H9 (cell line): ENCODE data around the gene CTSL. TPM values are rescaled to one million over a fixed set of nuclear protein-coding genes. Genes with fewer than 3 reads are reported as not detected.
A peak's percentile ranks its signal among the peaks of the same experiment; 100 is the strongest.

ENCODE experiments used
- DNase-seq: peaks from one replicate; pipeline ENCODE4 v3.0.0-alpha.2; 2017
- H2AFZ ChIP-seq: one replicate; pipeline ENCODE4 v1.6.1; 2013; ENCODE audit warnings: mild to moderate bottlenecking, low read length, control low read depth, moderate library complexity
- H2AK5ac ChIP-seq: 2 replicates; pipeline ENCODE4 v1.6.1; 2013; ENCODE audit warnings: low read length, control low read depth, mixed read lengths; ENCODE audit not compliant: insufficient read length
- H2BK120ac ChIP-seq: one replicate; pipeline ENCODE4 v1.6.1; 2013; ENCODE audit warnings: low read depth, mild to moderate bottlenecking, low read length, control low read depth, inconsistent platforms; ENCODE audit not compliant: poor library complexity, severe bottlenecking
- H2BK12ac ChIP-seq: 2 replicates; pipeline ENCODE4 v1.6.1; 2013; ENCODE audit warnings: low read length, control low read depth, mixed read lengths, low read depth; ENCODE audit not compliant: insufficient read length
- H2BK15ac ChIP-seq: 2 replicates; pipeline ENCODE4 v1.6.1; 2013; ENCODE audit warnings: low read depth, low read length, control low read depth
- H2BK20ac ChIP-seq: one replicate; pipeline ENCODE4 v1.6.1; 2013; ENCODE audit warnings: low read depth, mild to moderate bottlenecking, low read length, control low read depth, inconsistent platforms; ENCODE audit not compliant: poor library complexity, severe bottlenecking
- H2BK5ac ChIP-seq: 2 replicates; pipeline ENCODE4 v1.6.1; 2013; ENCODE audit warnings: low read length, control low read depth, mixed read lengths; ENCODE audit not compliant: insufficient read length
- H3K14ac ChIP-seq: 2 replicates; pipeline ENCODE4 v1.6.1; 2013; ENCODE audit warnings: low read length, control low read depth; ENCODE audit not compliant: insufficient read depth
- H3K18ac ChIP-seq: 2 replicates; pipeline ENCODE4 v1.6.1; 2013; ENCODE audit warnings: low read depth, mild to moderate bottlenecking, mixed read lengths, low read length, control low read depth; ENCODE audit not compliant: insufficient read length
- H3K23ac ChIP-seq: 2 replicates; pipeline ENCODE4 v1.6.1; 2013; ENCODE audit warnings: low read length, control low read depth, mixed read lengths, low read depth; ENCODE audit not compliant: insufficient read length
- H3K23me2 ChIP-seq: 2 replicates; pipeline ENCODE4 v1.6.1; 2013; ENCODE audit warnings: low read depth, mild to moderate bottlenecking, mixed read lengths, low read length, control low read depth; ENCODE audit not compliant: insufficient read length, poor library complexity, severe bottlenecking
- H3K27ac ChIP-seq: 2 replicates; pipeline ENCODE4 v1.5.1; 2013; ENCODE audit warnings: low read length, control low read depth, mixed read lengths, low read depth; ENCODE audit not compliant: insufficient read length
- H3K27me3 ChIP-seq: 2 replicates; pipeline ENCODE4 v1.6.1; 2013; ENCODE audit warnings: low read length, control low read depth, inconsistent platforms; ENCODE audit not compliant: insufficient read depth
- H3K4ac ChIP-seq: 2 replicates; pipeline ENCODE4 v1.6.1; 2013; ENCODE audit warnings: low read depth, mild to moderate bottlenecking, control low read depth, inconsistent platforms, low read length, moderate library complexity
- H3K4me1 ChIP-seq: 2 replicates; pipeline ENCODE4 v1.6.1; 2013; ENCODE audit warnings: low read length, control low read depth, inconsistent platforms; ENCODE audit not compliant: insufficient read depth
- H3K4me2 ChIP-seq: 2 replicates; pipeline ENCODE4 v1.6.1; 2013; ENCODE audit warnings: low read length, control low read depth, mixed read lengths; ENCODE audit not compliant: insufficient read length, insufficient read depth
- H3K56ac ChIP-seq: 2 replicates; pipeline ENCODE4 v1.6.1; 2013; ENCODE audit warnings: low read depth, mild to moderate bottlenecking, mixed read lengths, low read length, control low read depth; ENCODE audit not compliant: insufficient read length
- H3K79me1 ChIP-seq: 2 replicates; pipeline ENCODE4 v1.6.1; 2013; ENCODE audit warnings: low read depth, mild to moderate bottlenecking, moderate library complexity, low read length, control low read depth, inconsistent platforms; ENCODE audit not compliant: insufficient read depth, poor library complexity, severe bottlenecking
- H3K79me2 ChIP-seq: 2 replicates; pipeline ENCODE4 v1.6.1; 2013; ENCODE audit warnings: low read length, control low read depth, inconsistent platforms; ENCODE audit not compliant: insufficient read depth
- H3K9ac ChIP-seq: 2 replicates; pipeline ENCODE4 v1.6.1; 2013; ENCODE audit warnings: low read length, control low read depth, mixed read lengths; ENCODE audit not compliant: insufficient read length; ENCODE audit errors: extremely low read depth
- H3K9me3 ChIP-seq: one replicate; pipeline ENCODE4 v1.6.1; 2013; ENCODE audit warnings: low read depth, low read length, inconsistent platforms; ENCODE audit not compliant: control insufficient read depth
- H3T11ph ChIP-seq: one replicate; pipeline ENCODE4 v1.6.1; 2013; ENCODE audit warnings: mild to moderate bottlenecking, low read length, control low read depth, inconsistent platforms
- H4K20me1 ChIP-seq: one replicate; pipeline ENCODE4 v1.6.1; 2013; ENCODE audit not compliant: control insufficient read depth, insufficient read length, insufficient read depth
- H4K5ac ChIP-seq: 2 replicates; pipeline ENCODE4 v1.6.1; 2013; ENCODE audit warnings: low read depth, mild to moderate bottlenecking, mixed read lengths, low read length, control low read depth; ENCODE audit not compliant: insufficient read length
- H4K8ac ChIP-seq: replicated peaks from 2 replicates; pipeline ENCODE4 v1.6.1; 2013; ENCODE audit warnings: low read length, control low read depth, mixed read lengths, low read depth; ENCODE audit not compliant: insufficient read length
- H4K91ac ChIP-seq: 2 replicates; pipeline ENCODE4 v1.6.1; 2013; ENCODE audit warnings: low read depth, mild to moderate bottlenecking, moderate library complexity, mixed read lengths, low read length, control low read depth; ENCODE audit not compliant: insufficient read length
- H3K27ac Mint-ChIP-seq, 3 experiments: 2 replicates in 2 of 3; 3 replicates in 1 of 3; pipeline ENCODE4 v1.8.0; 2020 to 2021; ENCODE audit warnings: mixed read lengths in 3 of 3, mild to moderate bottlenecking in 1 of 3, moderate library complexity in 1 of 3
- H3K27me3 Mint-ChIP-seq: 2 replicates; pipeline ENCODE4 v1.8.0; 2021; ENCODE audit warnings: low read depth, mild to moderate bottlenecking, moderate library complexity, mixed read lengths
- H3K36me3 Mint-ChIP-seq, 3 experiments: 2 replicates in 2 of 3; 3 replicates in 1 of 3; pipeline ENCODE4 v1.8.0; 2020 to 2021; ENCODE audit warnings: low read depth in 3 of 3, mixed read lengths in 3 of 3; ENCODE audit not compliant: insufficient read depth in 1 of 3
- H3K4me1 Mint-ChIP-seq, 2 experiments: 2 replicates each; pipeline ENCODE4 v1.8.0; 2020; ENCODE audit warnings: mixed read lengths in 2 of 2
- H3K4me3 Mint-ChIP-seq, 2 experiments: 2 replicates in 1 of 2; 3 replicates in 1 of 2; pipeline ENCODE4 v1.8.0; 2020 to 2021; ENCODE audit warnings: mild to moderate bottlenecking in 2 of 2, mixed read lengths in 2 of 2, moderate library complexity in 1 of 2
- H3K9me3 Mint-ChIP-seq, 2 experiments: 2 replicates in 1 of 2; 3 replicates in 1 of 2; pipeline ENCODE4 v1.8.0; 2020; ENCODE audit warnings: mild to moderate bottlenecking in 2 of 2, mixed read lengths in 2 of 2, moderate library complexity in 1 of 2
- WGBS: extraction: QIAGEN DNeasy Blood & Tissue Kit; methylation state at CpG from one replicate; pipeline ENCODE4 v1.1.7; 2013; ENCODE audit warnings: missing lambda C conversion rate, low lambda C conversion rate, mixed read lengths; ENCODE audit not compliant: insufficient read length; ENCODE audit errors: extremely low coverage; 5-methylcytosine and 5-hydroxymethylcytosine counted together
- total RNA-seq: library from RNA; stranded (reverse); gene quantifications from 2 replicates; pipeline ENCODE4 v1.2.1, GENCODE V29; 2021
- TF ChIP-seq, protein P1 (sequence below): fragments of 200-600 bp; sonication (generic); conservative IDR thresholded peaks from 3 replicates; pipeline ENCODE4 v1.8.0; 2021; ENCODE audit warnings: antibody characterized with exemption, mild to moderate bottlenecking

CTSL gene
- total RNA-seq, 1 experiment from 2014 or later = 28.9 TPM

DNA sequence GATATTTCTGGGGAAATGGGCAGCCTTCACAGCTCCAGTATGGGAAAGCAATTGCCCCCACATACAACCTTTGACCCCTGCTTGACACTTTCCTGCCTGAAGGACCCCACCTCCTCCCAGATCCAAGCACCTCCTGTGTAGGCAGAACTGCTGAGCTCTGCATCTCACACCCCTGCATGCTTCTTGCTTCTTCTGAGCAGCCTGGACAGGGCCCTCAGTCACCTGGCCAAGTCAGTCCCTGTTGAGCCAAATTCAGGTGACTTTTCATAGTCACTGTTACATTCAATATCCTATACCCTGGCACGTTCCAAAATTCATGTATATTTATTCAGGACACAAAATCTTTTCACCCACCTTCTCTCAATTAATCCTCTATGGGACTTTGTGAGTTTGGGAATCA, 30.4 kb upstream of the CTSL start:
- peaks cover 2% of the 10 kb centered on the region; the same call in 1 of the 2 replicates for H3K27me3 Mint-ChIP-seq
- no peak overlapping the region for H4K8ac ChIP-seq
- no peak overlapping the region for H2AK5ac ChIP-seq
- no peak overlapping the region for H3K9ac ChIP-seq
- no peak overlapping the region for H3K23ac ChIP-seq
- no peak overlapping the region for H2BK12ac ChIP-seq
- no peak overlapping the region for H2AFZ ChIP-seq
- H3K27ac ChIP-seq = no peak overlapping the region
- H2BK15ac ChIP-seq = no peak overlapping the region
- no peaks in the 10 kb centered on the region for H3K9me3 Mint-ChIP-seq
- H2BK5ac ChIP-seq = no peak overlapping the region
- H3K18ac ChIP-seq = no peak overlapping the region
- no peak overlapping the region for H3K4ac ChIP-seq
- peaks cover 53 to 72% (median 55%) of the 10 kb centered on the region in 3 experiments for H3K36me3 Mint-ChIP-seq
- H3T11ph ChIP-seq = no peak overlapping the region
- H2BK20ac ChIP-seq = no peak overlapping the region
- H3K27me3 ChIP-seq = no peaks in the 10 kb centered on the region
- DNase-seq = no peak
- H3K9me3 ChIP-seq = no peaks in the 10 kb centered on the region
- no peak overlapping the region for H3K56ac ChIP-seq
- H4K5ac ChIP-seq = no peak overlapping the region
- no peak overlapping the region for H4K91ac ChIP-seq
- H3K79me1 ChIP-seq = no peaks in the 10 kb centered on the region
- no peaks in the 10 kb centered on the region for H4K20me1 ChIP-seq
- no peak overlapping the region for H2BK120ac ChIP-seq
- peaks cover 2% of the 10 kb centered on the region; the same call in 1 of the 2 replicates for H3K79me2 ChIP-seq
- no peak overlapping the region for H3K14ac ChIP-seq
- H3K4me2 ChIP-seq = no peak overlapping the region
- TF ChIP-seq, protein P1, sequence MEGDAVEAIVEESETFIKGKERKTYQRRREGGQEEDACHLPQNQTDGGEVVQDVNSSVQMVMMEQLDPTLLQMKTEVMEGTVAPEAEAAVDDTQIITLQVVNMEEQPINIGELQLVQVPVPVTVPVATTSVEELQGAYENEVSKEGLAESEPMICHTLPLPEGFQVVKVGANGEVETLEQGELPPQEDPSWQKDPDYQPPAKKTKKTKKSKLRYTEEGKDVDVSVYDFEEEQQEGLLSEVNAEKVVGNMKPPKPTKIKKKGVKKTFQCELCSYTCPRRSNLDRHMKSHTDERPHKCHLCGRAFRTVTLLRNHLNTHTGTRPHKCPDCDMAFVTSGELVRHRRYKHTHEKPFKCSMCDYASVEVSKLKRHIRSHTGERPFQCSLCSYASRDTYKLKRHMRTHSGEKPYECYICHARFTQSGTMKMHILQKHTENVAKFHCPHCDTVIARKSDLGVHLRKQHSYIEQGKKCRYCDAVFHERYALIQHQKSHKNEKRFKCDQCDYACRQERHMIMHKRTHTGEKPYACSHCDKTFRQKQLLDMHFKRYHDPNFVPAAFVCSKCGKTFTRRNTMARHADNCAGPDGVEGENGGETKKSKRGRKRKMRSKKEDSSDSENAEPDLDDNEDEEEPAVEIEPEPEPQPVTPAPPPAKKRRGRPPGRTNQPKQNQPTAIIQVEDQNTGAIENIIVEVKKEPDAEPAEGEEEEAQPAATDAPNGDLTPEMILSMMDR = no peak
- peak overlapping the region in 1 of 3 experiments; percentile 1; a peak in 3 of 7 replicates for H3K27ac Mint-ChIP-seq
- H3K23me2 ChIP-seq = no peaks in the 10 kb centered on the region
- WGBS = no CpG with 5 or more reads among the region's 1 CpG
- H3K4me1 Mint-ChIP-seq = no peaks in the 10 kb centered on the region
- H3K4me3 Mint-ChIP-seq = no peak overlapping the region
- no peaks in the 10 kb centered on the region for H3K4me1 ChIP-seq
